Prostate gland (tissue), 2 donors: Measurements from ENCODE around the gene SNRNP27. TPM values are rescaled to one million over a fixed set of nuclear protein-coding genes. Genes with fewer than 3 reads are reported as not detected.

Experiments used
- DNase-seq: peaks from one replicate; pipeline ENCODE4 v3.0.0-alpha.2; 2019; ENCODE audit warnings: low spot score
- H3K27ac ChIP-seq, 2 donors: fragments of 200-600 bp; sonication (generic); 2 replicates each; pipeline ENCODE4 v1.5.1; 2017 to 2019
- H3K27me3 ChIP-seq: fragments of 200-600 bp; sonication (generic); replicated peaks from 2 replicates; pipeline ENCODE4 v1.5.1; 2019; ENCODE audit not compliant: insufficient read depth
- H3K36me3 ChIP-seq, 2 donors: fragments of 200-600 bp; sonication (generic); 1 replicate in 1 of 2; 2 replicates in 1 of 2; pipeline versions ENCODE4 v1.5.1 to v1.8.1; 2017 to 2019
- H3K4me1 ChIP-seq: fragments of 200-600 bp; sonication (generic); replicated peaks from 2 replicates; pipeline ENCODE4 v1.5.1; 2019
- H3K4me3 ChIP-seq, 2 donors: fragments of 200-600 bp; sonication (generic); 2 replicates each; pipeline ENCODE4 v1.5.1; 2017 to 2019
- H3K9me3 ChIP-seq: fragments of 200-600 bp; sonication (generic); 2 replicates; pipeline ENCODE4 v1.5.1; 2017
- CTCF ChIP-seq, 4 experiments: fragments of 200-600 bp in 2 of 4; fragments of 450-650 bp in 2 of 4; sonication (generic) in 2 of 4; IDR thresholded peaks; 1 replicate in 3 of 4; 2 replicates in 1 of 4; pipeline ENCODE4 v1.5.1; 2016 to 2019; ENCODE audit warnings: antibody characterized with exemption in 4 of 4, mild to moderate bottlenecking in 2 of 4, moderate library complexity in 2 of 4
- POLR2A ChIP-seq: fragments of 450-650 bp; IDR thresholded peaks from one replicate; pipeline ENCODE4 v1.6.1; 2016; ENCODE audit warnings: antibody characterized with exemption, mild to moderate bottlenecking
- POLR2AphosphoS5 ChIP-seq: sonication (generic); formaldehyde crosslinking; IDR thresholded peaks from one replicate; pipeline ENCODE4 v1.6.1; 2017; ENCODE audit warnings: antibody characterized with exemption
- WGBS: methylation state at CpG from one replicate; pipeline ENCODE4 v1.1.5; 2018; 5-methylcytosine and 5-hydroxymethylcytosine counted together
- intact Hi-C: fragments of 100-400 bp; cut with DNase I; formaldehyde crosslinking; loops from one replicate; pipeline ENCODE4 v1.14.2; 2022
- total RNA-seq, 2 donors: library from RNA; depleted of rRNA; stranded (reverse); fragments of >200 nt; gene quantifications; one replicate each; pipeline ENCODE4 v1.1.0, GENCODE V29; 2016

Gene SNRNP27
- total RNA-seq, 2 donors from 2014 or later: 52.1 to 69.1 TPM

GRCh38 chr2:69946351-69947324, 52.9 kb downstream of the SNRNP27 start:
- no peaks in the 10 kb centered on the region for H3K36me3 ChIP-seq
- 70% methylated on average over 13 of the region's 13 CpGs for WGBS

GRCh38 chr2:69947325-69947931, 53.7 kb downstream of the SNRNP27 start:
- Histone ChIP-seq H3K36me3 (no peaks in the 10 kb centered on the region), H3K27ac (no peak overlapping the region), H3K27me3 (no peaks in the 10 kb centered on the region), H3K4me3 (no peak overlapping the region), H3K4me1 (no peaks in the 10 kb centered on the region), H3K9me3 (no peaks in the 10 kb centered on the region)
- TF ChIP-seq POLR2A (no peak), CTCF (IDR thresholded peaks at IDR 0.05) (no peak), POLR2AphosphoS5 (no peak)
- intact Hi-C loops: no loop called here
- WGBS: 97% methylated on average over 4 of the region's 4 CpGs
- DNase-seq: no peak

More at GRCh38 chr2:69946351-69947324, 52.9 kb downstream of the SNRNP27 start:
- Histone ChIP-seq H3K4me1 (no peaks in the 10 kb centered on the region), H3K27ac (no peak overlapping the region), H3K9me3 (no peaks in the 10 kb centered on the region), H3K27me3 (no peaks in the 10 kb centered on the region), H3K4me3 (no peak overlapping the region)
- TF ChIP-seq POLR2A (no peak), CTCF (IDR thresholded peaks at IDR 0.05) (no peak), POLR2AphosphoS5 (no peak)
- DNase-seq: no peak
- intact Hi-C loops: no loop called here

- Histone ChIP-seq H3K4me3 (no peak overlapping the region), H3K4me1 (no peaks in the 10 kb centered on the region), H3K27ac (no peak overlapping the region), H3K27me3 (no peaks in the 10 kb centered on the region), H3K9me3 (no peaks in the 10 kb centered on the region), H3K36me3 (no peaks in the 10 kb centered on the region)
- intact Hi-C loops: no loop called here
- DNase-seq: no peak
- 45% methylated on average over 33 of the region's 35 CpGs for WGBS
- TF ChIP-seq POLR2AphosphoS5 (no peak), CTCF (IDR thresholded peaks at IDR 0.05) (no peak), POLR2A (no peak)
Observed at GRCh38 chr2:69948032-69948962, 54.5 kb downstream of the SNRNP27 start.

- Histone ChIP-seq H3K36me3 (no peaks in the 10 kb centered on the region), H3K4me3 (no peak overlapping the region), H3K27me3 (no peaks in the 10 kb centered on the region), H3K4me1 (no peaks in the 10 kb centered on the region), H3K27ac (no peak overlapping the region), H3K9me3 (no peaks in the 10 kb centered on the region)
- no peak for DNase-seq
- intact Hi-C loops: no loop called here
- 66% methylated on average over 21 of the region's 21 CpGs for WGBS
- TF ChIP-seq POLR2A: no peak
- TF ChIP-seq CTCF (IDR thresholded peaks at IDR 0.05): no peak
- TF ChIP-seq POLR2AphosphoS5: no peak
Observed at GRCh38 chr2:69948963-69949645, 55.3 kb downstream of the SNRNP27 start.
